AG04449 (cell line): ENCODE results near the gene RBM7.
A peak's percentile ranks its signal among the peaks of the same experiment; 100 is the strongest.

ENCODE experiments used
- CTCF ChIA-PET: fragments of 350-600 bp; formaldehyde crosslinking; extraction: SDS; loops from one replicate; lab custom pipeline; 2021; ENCODE audit warnings: antibody characterized with exemption; lab: Yijun Ruan, JAX
- POLR2A ChIA-PET: fragments of 400-600, 350-600 bp; formaldehyde crosslinking; extraction: SDS; loops from one replicate; lab custom pipeline; 2020; ENCODE audit warnings: antibody characterized with exemption, inconsistent platforms; lab: Yijun Ruan, JAX
- DNase-seq: peaks from one replicate; pipeline ENCODE4 v3.0.0-alpha.2; 2010; ENCODE audit warnings: low read depth, low spot score
- H3K4me3 ChIP-seq: 2 replicates; pipeline ENCODE4 v1.5.1; 2011; ENCODE audit warnings: low read depth, mild to moderate bottlenecking, control low read depth, low read length
- TF ChIP-seq, protein P1 (sequence below): IDR thresholded peaks from one replicate; pipeline ENCODE4 v1.5.1; 2011; ENCODE audit warnings: mild to moderate bottlenecking, moderate library complexity, low read length, control low read depth, inconsistent platforms; ENCODE audit not compliant: insufficient read depth; ENCODE audit errors: missing control alignments

RBM7 gene

DNA sequence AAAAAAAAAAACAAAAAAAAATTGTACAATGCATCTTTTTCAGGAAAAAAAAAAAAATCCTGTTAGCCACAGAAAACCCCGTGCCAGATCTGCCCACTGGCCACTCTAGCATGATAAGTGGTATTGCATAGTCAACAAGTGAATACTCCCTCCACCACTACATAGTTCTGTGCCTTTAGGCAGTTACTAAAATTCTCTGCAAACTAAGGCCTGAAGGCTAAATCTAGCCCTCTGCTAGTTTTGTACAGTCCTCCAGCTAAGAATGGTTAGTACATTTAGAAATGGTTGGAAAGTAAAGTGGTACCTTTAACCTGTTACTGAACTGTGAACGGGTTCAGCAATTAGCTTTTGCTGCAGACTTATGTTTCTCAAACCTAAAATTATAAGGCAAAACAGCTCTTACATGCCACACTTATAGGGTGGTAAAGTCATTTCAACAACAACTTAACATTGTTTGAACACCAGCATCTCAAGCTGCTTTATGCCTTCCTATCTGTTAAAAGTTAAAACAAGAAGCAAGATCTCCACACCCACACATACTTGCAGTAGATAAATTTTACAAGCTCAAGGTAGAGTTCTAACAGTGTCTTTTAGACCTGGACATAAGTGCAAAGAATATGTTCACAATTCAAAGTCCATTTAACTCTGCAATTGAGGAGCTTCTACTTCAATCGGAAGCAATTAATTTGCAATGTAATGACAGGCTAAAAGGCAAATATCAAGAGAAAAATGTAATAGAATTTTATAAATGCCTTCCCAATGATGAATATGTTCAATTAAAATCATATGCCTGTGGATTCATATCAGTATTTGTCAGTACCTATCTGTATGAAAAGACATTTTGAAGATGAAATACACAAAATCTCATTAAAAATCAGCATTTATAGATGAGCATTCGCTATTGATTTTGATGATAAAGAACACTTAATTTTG, 7.5 kb upstream of the RBM7 start:
- ChIA-PET POLR2A (interaction anchor here (0.6 kb wide), 1 partner anchor 12 kb away, joined by 3 read pairs; no protein-coding TSS in a partner anchor), CTCF (interaction anchor here (1.0 to 2.4 kb wide), 4 partner anchors 11 to 45 kb away, joined by 3 to 13 read pairs (median 8); no protein-coding TSS in a partner anchor)
- DNase-seq = no peak
- no peak overlapping the region for H3K4me3 ChIP-seq
- TF ChIP-seq, protein P1, sequence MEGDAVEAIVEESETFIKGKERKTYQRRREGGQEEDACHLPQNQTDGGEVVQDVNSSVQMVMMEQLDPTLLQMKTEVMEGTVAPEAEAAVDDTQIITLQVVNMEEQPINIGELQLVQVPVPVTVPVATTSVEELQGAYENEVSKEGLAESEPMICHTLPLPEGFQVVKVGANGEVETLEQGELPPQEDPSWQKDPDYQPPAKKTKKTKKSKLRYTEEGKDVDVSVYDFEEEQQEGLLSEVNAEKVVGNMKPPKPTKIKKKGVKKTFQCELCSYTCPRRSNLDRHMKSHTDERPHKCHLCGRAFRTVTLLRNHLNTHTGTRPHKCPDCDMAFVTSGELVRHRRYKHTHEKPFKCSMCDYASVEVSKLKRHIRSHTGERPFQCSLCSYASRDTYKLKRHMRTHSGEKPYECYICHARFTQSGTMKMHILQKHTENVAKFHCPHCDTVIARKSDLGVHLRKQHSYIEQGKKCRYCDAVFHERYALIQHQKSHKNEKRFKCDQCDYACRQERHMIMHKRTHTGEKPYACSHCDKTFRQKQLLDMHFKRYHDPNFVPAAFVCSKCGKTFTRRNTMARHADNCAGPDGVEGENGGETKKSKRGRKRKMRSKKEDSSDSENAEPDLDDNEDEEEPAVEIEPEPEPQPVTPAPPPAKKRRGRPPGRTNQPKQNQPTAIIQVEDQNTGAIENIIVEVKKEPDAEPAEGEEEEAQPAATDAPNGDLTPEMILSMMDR = no peak

DNA sequence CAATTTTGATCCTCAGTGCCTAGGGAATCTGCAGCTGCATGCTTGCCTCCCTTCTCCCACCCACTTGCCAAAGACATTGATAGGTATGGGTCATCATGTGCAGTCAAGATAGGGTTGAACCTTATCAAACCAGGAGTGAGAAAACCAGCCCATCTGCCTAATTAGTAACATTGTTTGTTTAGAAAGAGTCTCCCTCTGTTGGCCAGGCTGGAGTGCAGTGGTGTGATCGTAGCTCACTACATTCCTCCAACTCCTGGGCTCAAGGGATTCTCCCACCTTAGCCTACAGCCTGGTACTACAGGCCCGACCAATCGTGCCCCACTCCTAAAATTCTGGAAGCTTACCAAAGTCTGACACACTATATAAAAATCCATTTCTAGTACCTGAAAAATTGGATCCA, 4.7 kb upstream of the RBM7 start:
- ChIA-PET POLR2A (no interaction called here), CTCF (interaction anchor here (0.8 to 4.0 kb wide), 6 partner anchors 10 to 68 kb away, joined by 3 to 15 read pairs (median 6); no protein-coding TSS in a partner anchor)
- no peak for DNase-seq
- TF ChIP-seq, protein P1 = peak; percentile 19
- no peak overlapping the region for H3K4me3 ChIP-seq

DNA sequence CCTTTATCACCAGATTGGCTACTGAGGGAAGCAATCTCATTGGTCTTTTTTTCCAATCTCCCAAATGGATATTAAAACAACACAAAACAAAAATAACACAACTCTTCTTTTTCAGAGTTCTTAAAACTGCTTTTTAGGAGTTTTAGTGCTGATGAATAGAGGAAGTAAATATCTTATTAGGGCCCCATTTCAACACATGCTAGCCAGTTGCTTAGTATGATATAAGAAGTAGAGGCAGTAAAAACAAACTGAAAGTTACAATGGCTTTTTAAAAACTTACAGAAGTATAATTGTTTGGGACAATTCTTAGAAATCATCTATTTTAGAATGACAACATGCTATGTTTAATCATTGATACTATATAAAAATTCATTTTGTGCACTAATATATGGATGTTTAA, 3.5 kb upstream of the RBM7 start:
- POLR2A ChIA-PET = no interaction called here
- TF ChIP-seq, protein P1 = no peak
- no peak overlapping the region for H3K4me3 ChIP-seq
- CTCF ChIA-PET = interaction anchor here (1.6 to 4.0 kb wide), 2 partner anchors 18 to 45 kb away, joined by 6 to 15 read pairs; no protein-coding TSS in a partner anchor
- no peak for DNase-seq

DNA sequence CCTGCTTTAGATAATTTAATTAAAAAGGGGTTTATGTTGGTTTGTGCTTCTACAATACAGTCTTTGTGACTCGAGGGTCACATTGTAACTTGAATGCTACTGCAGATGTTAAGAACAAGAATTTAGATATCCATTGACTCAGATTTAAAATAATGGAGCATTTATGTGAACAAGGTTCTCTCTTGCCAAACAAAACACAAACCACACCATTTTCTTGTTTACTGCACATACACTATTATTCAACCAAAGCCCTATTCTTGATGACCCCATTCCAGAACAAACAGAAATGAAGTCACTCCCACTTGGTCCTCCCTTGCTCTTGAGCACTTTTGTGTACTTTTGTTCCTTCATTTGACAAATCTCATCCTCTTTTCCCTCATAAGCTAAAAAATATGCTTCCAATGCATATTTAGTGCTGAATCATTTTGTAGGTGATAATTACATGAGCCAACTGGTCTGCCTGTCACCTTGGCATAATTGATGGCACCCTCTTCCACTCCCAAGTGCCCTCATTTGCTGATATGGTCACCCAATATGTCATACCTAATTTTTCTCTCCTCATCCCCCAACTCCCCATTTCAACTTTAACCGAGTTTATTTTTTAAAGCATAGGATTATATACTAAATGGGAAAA, 3.0 kb upstream of the RBM7 start:
- TF ChIP-seq, protein P1 = no peak
- no peak for DNase-seq
- H3K4me3 ChIP-seq = no peak overlapping the region
- POLR2A ChIA-PET = interaction anchor here (1.3 kb wide), 1 partner anchor 20 kb away, joined by 8 read pairs; no protein-coding TSS in a partner anchor
- CTCF ChIA-PET = interaction anchor here (1.3 to 4.0 kb wide), 3 partner anchors 19 to 49 kb away, joined by 6 to 15 read pairs (median 6); no protein-coding TSS in a partner anchor

DNA sequence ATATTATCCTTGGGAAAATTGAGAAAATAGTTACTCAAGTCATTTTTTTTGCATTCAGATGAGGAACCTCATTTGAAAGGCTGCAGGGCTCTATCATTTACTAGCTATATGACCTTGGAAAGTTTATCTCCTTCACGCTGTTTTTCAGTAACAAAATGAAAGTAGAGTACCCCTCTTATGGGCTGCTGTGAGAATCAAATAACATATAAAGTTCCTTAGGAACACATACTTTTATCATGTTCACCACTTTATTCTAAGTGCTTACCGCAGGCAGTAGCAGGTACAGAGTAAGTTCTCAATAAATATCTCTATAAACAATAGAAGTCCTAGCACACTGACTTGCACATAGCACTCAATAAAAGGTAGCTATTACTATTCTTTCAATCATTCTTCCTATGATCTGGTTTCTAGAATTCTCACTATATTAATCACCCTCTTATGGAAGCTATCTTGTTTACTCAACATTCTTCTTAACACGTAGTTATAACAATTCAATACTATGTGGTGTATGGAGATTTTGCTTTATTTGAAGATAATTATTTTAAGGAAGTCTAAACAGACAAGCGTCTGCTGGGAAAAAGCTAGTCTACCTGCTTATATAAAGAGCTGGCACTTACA, 2.1 kb upstream of the RBM7 start:
- TF ChIP-seq, protein P1 = no peak
- POLR2A ChIA-PET = interaction anchor here (0.6 to 1.3 kb wide), 2 partner anchors 21 to 83 kb away, joined by 3 to 8 read pairs; no protein-coding TSS in a partner anchor
- CTCF ChIA-PET = interaction anchor here (1.3 to 4.0 kb wide), 4 partner anchors 13 to 50 kb away, joined by 3 to 15 read pairs (median 6); no protein-coding TSS in a partner anchor
- DNase-seq = no peak
- no peak overlapping the region for H3K4me3 ChIP-seq
